B cell (primary cell): Measurements from ENCODE around the gene CCL15.

ENCODE experiments used
- CTCF ChIP-seq: fragments of 200-600 bp; IDR thresholded peaks from one replicate; pipeline ENCODE4 v1.8.0; 2022; ENCODE audit warnings: antibody characterized with exemption, mild to moderate bottlenecking
- EZH2 ChIP-seq: IDR thresholded peaks from 2 replicates; pipeline ENCODE4 v1.6.1; 2012; ENCODE audit warnings: borderline replicate concordance, low read depth, mild to moderate bottlenecking, moderate library complexity, low read length; ENCODE audit not compliant: insufficient read depth, poor library complexity, severe bottlenecking

DNA sequence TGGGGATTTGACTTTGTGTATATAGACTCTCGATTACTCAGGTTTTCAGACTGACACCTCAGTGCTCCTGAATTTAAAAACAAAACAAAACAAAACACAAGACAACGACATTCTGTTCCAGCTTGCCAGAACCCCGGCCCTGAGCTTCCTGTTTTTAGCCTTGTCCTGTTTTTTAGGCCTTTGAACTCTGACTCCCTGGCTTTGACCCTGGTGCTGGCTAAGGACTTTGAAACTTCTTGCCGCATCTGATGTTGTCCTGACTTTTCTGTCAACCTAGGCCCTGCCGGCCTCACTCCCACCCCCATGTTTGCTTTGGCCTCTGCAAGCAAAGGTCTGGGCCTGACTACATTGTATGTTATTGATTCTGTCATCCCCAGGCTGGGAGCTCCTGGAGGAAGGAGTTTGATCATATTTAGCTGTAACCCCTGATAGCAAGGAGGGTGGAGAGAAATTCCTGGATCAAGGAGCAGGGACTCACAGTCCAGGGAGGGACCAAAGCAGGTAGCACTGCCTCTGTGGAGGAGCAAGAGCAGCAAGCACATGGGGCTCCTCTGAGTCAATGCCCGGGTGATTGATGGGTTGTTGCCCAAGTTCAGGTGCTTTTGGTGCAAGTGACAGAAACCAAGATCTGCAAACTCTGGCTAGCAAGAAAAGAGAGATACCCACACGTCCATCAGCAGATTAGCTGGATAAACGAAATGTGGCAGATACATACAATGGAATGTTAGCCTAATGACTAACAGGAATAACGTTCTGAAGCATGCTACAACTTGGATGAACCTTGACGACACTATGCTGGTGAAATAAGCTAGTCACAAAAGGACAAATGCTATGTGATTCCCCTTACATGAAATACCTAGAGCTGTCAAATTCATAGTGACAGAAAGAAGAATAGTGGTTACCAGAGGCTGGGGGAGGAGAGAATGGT is 27.8 kb downstream of the CCL15 start:
- TF ChIP-seq CTCF, result no peak
- no peak for TF ChIP-seq EZH2
